ENCODE results near the gene SMIM36. TPM values are rescaled to one million over a fixed set of nuclear protein-coding genes. Genes with fewer than 3 reads are reported as not detected.
"Not testable (repeated sequence)": the region's sequence is repeated elsewhere in the genome, so short reads cannot be mapped to it uniquely, and the experiment has no call there.

SMIM36 gene
- total RNA-seq, 8 experiments from 2014 or later = 0.09 to 0.85 (median 0.21) TPM; not detected in 5

- ATAC-seq (replicated peaks in 6 of 8) = no peak
- WGBS, 10 experiments = 73 to 100% (median 100%) methylated on average over 1 of the region's 1 CpG; no CpG with 5 or more reads in 3 of the 10 experiments
- Histone ChIP-seq H3K4me1 (replicated peaks in 1 of 2) (no peaks in the 10 kb centered on the region), H3K4me3 (no peak overlapping the region), H3K27ac (no peak overlapping the region)
- in situ Hi-C loops (cut with MboI; ENCODE audit: low pct_unique_long_range_greater_than_20kb in 2 of 9, low sequenced_read_pairs in 9 of 9, unreplicated experiment in 9 of 9) = no loop called here
Measured at GRCh38 chr17:55411463-55411855, 99.8 kb downstream of the SMIM36 start.

- Histone ChIP-seq H3K27ac (no peak overlapping the region), H3K4me1 (replicated peaks in 1 of 2) (no peaks in the 10 kb centered on the region), H3K4me3 (no peak overlapping the region)
- in situ Hi-C loops (cut with MboI; ENCODE audit: low pct_unique_long_range_greater_than_20kb in 2 of 9, low sequenced_read_pairs in 9 of 9, unreplicated experiment in 9 of 9) = no loop called here
- 74 to 100% (median 96%) methylated on average over 1 to 5 of the region's 5 CpGs for WGBS, 10 experiments
- ATAC-seq (replicated peaks in 6 of 8) = no peak
Measured at GRCh38 chr17:55410722-55411462, 100.4 kb downstream of the SMIM36 start.

- Histone ChIP-seq H3K4me1 (replicated peaks in 1 of 2) (no peaks in the 10 kb centered on the region), H3K4me3 (no peak overlapping the region), H3K27ac (no peak overlapping the region)
- in situ Hi-C loops (cut with MboI; ENCODE audit: low pct_unique_long_range_greater_than_20kb in 2 of 9, low sequenced_read_pairs in 9 of 9, unreplicated experiment in 9 of 9) = no loop called here
- 44 to 100% (median 95%) methylated on average over 1 to 4 of the region's 4 CpGs for WGBS, 10 experiments
- ATAC-seq (replicated peaks in 6 of 8) = no peak
Measured at GRCh38 chr17:55409030-55409800, 102.0 kb downstream of the SMIM36 start.

GRCh38 chr17:55407641-55408566 is 103.3 kb downstream of the SMIM36 start:
- no peaks in the 10 kb centered on the region for H3K4me1 ChIP-seq (replicated peaks in 1 of 2)
- H3K27ac ChIP-seq = no peak overlapping the region
- no peak for ATAC-seq (replicated peaks in 6 of 8)
- no peak overlapping the region for H3K4me3 ChIP-seq
- in situ Hi-C loops (cut with MboI; ENCODE audit: low pct_unique_long_range_greater_than_20kb in 2 of 9, low sequenced_read_pairs in 9 of 9, unreplicated experiment in 9 of 9) = no loop called here
- WGBS, 10 experiments = 50 to 100% (median 86%) methylated on average over 2 to 5 of the region's 5 CpGs; no CpG with 5 or more reads in 1 of the 10 experiments

- no peak for ATAC-seq (replicated peaks in 6 of 8)
- in situ Hi-C loops (cut with MboI; ENCODE audit: low pct_unique_long_range_greater_than_20kb in 2 of 9, low sequenced_read_pairs in 9 of 9, unreplicated experiment in 9 of 9) = no loop called here
- 67 to 100% (median 100%) methylated on average over 1 of the region's 1 CpG; no CpG with 5 or more reads in 3 of the 10 experiments for WGBS, 10 experiments
Measured at GRCh38 chr17:55405600-55405999, 105.7 kb downstream of the SMIM36 start.

GRCh38 chr17:55404197-55404596 is 107.1 kb downstream of the SMIM36 start:
- ATAC-seq (replicated peaks in 6 of 8); H3K4me1 ChIP-seq (replicated peaks in 1 of 2); H3K27ac ChIP-seq; in situ Hi-C loops (cut with MboI; ENCODE audit: low pct_unique_long_range_greater_than_20kb in 2 of 9, low sequenced_read_pairs in 9 of 9, unreplicated experiment in 9 of 9); H3K4me3 ChIP-seq: not testable (repeated sequence)
- 83 to 100% (median 100%) methylated on average over 1 to 4 of the region's 5 CpGs; no CpG with 5 or more reads in 1 of the 10 experiments for WGBS, 10 experiments

More at GRCh38 chr17:55405600-55405999, 105.7 kb downstream of the SMIM36 start:
- no peaks in the 10 kb centered on the region for H3K4me1 ChIP-seq (replicated peaks in 1 of 2)
- H3K4me3 ChIP-seq = no peak overlapping the region
- H3K27ac ChIP-seq = no peak overlapping the region

- 55 to 93% (median 85%) methylated on average over 2 to 4 of the region's 4 CpGs; no CpG with 5 or more reads in 2 of the 10 experiments for WGBS, 10 experiments
- Histone ChIP-seq H3K4me1 (replicated peaks in 1 of 2) (no peaks in the 10 kb centered on the region), H3K4me3 (no peak overlapping the region), H3K27ac (no peak overlapping the region)
- in situ Hi-C loops (cut with MboI; ENCODE audit: low pct_unique_long_range_greater_than_20kb in 2 of 9, low sequenced_read_pairs in 9 of 9, unreplicated experiment in 9 of 9) = no loop called here
- ATAC-seq (replicated peaks in 6 of 8) = no peak
Measured at GRCh38 chr17:55402374-55402773, 108.9 kb downstream of the SMIM36 start.

Other genes with a start within 250 kb of the SMIM36 start
- gene HLF, start 246.5 kb downstream of the SMIM36 start, total RNA-seq = 1 to 10 TPM in 3 of 8 experiments, under 1 TPM in 5; 0.31 to 2.6 (median 0.77) TPM
- gene MMD, start 89.6 kb downstream of the SMIM36 start, total RNA-seq = 10 to 100 TPM in 5 of 8 experiments, 1 to 10 TPM in 3; 2.3 to 51.5 (median 45.2) TPM
- 10 to 100 TPM in 4 of 8 experiments, under 1 TPM in 4; 0.09 to 40.5 (median 6.1) TPM for gene TMEM100, start 211.4 kb upstream of the SMIM36 start, total RNA-seq
- 10 to 100 TPM in 5 of 8 experiments, 1 to 10 TPM in 3; 4.6 to 21.0 (median 13.0) TPM for gene PCTP, start 239.6 kb upstream of the SMIM36 start, total RNA-seq